Cardiac septum (tissue), 1 donor: ENCODE data around the gene KIF3A. TPM values are rescaled to one million over a fixed set of nuclear protein-coding genes. Genes with fewer than 3 reads are reported as not detected.

Experiments used
- DNase-seq: peaks from one replicate; pipeline ENCODE4 v3.0.0-alpha.2; 2020; ENCODE audit warnings: low spot score
- intact Hi-C: fragments of 100-400 bp; cut with DNase I; formaldehyde crosslinking; loops from one replicate; pipeline ENCODE4 v1.14.0; 2022
- total RNA-seq: library from RNA; stranded (reverse); fragmentation: NEBNext Ultra II Directional; extraction: Animal tissue kit (Norgen Biotek cat#: 25700); gene quantifications from one replicate; pipeline ENCODE4 v1.2.1, GENCODE V29; 2021
- donor health status: DM: no; HTN: no; CAD: no.

KIF3A gene
- total RNA-seq, 1 donor from 2014 or later = 10.9 TPM

DNA sequence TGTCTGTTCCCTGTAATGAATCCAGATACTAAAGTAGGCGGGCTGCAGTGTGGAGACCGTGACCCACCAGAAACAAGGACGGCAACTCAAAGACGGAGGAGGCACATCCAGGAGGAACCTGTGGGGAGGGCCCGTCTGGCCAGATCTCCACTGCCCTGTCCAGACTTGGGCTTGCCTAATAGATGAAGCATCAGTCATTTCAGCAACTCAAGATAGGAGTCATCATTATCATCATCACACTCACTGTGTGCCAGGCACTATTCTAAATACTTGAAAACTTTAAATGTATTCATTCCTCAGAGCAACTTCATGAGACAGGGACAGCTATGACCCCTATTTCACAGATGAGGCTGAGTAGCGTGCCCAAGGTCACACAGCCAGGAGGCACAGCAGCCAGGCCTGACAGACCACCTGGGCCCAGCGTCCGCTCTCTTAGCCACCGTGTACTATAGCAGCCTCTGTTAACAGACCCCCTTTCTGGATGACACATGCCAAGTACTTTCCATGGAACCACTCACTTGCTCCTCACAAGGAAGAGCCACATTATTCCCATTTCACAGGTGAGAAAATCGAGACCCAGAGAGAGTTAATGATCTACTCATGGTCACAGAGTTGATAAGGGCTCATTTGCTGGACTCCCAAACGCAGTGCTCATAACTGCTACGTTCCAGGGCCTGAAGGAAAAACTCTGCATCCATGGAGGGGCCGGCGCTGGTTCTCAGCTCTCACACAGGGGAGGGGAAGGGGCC is 68.5 kb downstream of the KIF3A start:
- DNase-seq = no peak
- intact Hi-C loops = no loop called here

- no peak for DNase-seq
- intact Hi-C loops = no loop called here
These were observed 69.3 kb downstream of the KIF3A start for GRCh38 chr5:132667761-132668705.

GRCh38 chr5:132667309-132667708 is 70.0 kb downstream of the KIF3A start:
- no peak for DNase-seq
- intact Hi-C loops = no loop called here

- intact Hi-C loops = no loop called here
- DNase-seq = no peak
These were observed 70.8 kb downstream of the KIF3A start for GRCh38 chr5:132666310-132667123.

DNA sequence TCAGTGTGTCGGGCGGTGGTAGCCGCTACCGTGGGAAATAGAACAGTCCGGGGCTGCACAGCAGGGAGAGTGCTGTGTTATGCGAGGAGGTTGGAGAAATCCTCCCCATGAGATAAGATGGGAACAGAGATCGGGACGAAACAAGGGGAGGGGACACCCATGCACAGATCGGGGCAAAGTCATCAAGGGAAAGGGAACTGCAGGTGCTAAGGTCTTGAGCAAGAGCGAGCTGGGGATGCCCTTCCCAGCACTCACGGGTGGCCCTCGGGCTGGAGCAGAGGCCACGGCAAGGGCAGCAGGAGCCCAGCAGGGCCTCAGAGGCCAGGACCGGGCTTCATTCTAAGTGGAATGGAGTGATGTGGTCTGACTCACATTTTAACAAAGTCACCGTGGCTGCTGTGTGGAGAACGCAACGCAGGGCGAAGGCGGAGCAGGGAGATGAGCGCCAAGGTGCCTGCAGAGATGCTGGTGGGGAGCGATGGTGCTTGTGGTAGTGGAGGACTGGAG is 71.7 kb downstream of the KIF3A start:
- no peak for DNase-seq
- intact Hi-C loops = no loop called here

GRCh38 chr5:132664696-132665209 is 72.6 kb downstream of the KIF3A start:
- intact Hi-C loops = no loop called here
- DNase-seq = no peak

DNA sequence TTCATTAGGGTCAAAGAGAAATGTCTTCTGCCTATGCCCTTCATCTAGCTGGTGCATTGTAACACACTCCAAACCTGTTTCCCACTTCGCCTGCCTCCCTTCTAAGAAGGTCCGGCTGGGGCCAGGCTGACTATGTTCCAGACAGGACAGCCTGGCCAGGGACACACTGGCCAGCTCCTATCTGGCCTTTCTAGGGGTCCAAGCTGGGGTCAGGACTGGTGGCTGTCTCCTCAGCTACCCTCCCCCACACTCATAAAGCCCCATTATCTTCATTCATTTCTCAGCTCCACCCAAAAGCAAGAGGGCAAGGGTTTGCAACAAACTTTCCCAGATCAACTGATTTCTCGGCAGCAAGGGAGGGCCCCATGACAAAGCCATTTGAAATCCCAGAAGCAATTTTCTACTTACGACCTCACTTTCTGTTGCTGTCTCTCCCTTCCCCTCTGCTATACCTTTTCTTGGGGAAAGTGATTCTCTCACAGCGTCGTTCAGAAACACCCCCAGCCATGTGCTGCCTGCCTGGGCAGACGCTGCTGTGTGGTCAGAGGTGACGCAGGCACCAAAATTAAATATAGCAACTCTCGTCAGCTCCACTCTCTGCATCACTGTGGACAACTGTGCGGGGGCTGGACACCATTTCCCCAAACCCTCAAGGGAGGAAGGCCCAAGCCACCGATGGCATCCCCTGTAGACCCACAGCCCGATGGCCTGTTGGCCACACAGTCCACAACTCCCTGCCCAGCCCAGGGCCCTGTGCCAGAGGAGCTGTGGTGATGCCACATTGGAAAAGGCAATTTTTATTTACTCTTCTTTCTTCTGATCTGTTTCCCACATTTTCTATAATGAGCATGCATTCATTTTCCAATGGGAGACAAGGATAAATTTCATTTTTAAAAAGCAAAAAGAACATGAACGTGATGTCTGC is 73.3 kb downstream of the KIF3A start:
- DNase-seq = no peak
- intact Hi-C loops = no loop called here

DNA sequence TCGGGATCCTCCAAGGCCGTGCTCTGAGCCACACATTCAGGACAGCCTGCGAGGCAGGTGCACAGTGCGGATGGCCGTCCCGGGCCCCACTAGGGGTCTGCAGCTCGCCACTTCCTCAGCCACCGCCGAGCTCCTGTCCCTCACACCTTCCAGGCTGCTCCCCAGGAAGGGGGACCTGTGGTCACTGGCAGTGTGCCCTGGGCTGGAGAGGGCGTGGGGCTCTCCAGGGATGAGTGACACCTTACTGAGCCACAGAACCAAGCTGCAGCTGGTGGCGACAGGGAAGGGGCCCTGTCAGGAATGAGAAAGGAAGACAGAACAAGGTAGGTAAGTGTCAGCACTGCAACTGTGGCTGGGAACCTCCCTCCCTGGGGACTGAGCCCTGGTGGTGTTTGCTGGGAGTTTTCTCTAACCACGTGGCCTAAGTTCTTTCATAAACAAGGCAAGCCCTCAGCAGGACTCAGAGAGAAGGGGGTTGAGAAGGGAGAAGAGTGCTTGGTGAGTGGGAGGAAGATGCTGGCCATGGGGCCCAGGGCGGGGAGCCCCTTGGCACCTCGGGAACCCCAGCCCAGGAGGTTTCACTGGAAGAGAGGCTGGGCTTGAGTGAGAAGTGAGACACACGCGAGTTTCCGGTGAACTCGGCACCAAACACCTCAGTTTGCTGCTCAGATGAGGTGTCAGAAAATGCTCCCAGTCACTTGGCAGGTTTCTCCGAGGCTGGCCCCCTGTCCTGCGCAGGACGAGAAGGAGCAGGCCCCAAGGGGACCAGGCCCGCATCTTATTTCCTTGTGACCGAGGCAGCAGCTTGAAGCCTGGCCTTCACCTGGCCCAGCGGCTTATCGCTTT is 74.2 kb downstream of the KIF3A start:
- DNase-seq = no peak
- intact Hi-C loops = no loop called here

DNA sequence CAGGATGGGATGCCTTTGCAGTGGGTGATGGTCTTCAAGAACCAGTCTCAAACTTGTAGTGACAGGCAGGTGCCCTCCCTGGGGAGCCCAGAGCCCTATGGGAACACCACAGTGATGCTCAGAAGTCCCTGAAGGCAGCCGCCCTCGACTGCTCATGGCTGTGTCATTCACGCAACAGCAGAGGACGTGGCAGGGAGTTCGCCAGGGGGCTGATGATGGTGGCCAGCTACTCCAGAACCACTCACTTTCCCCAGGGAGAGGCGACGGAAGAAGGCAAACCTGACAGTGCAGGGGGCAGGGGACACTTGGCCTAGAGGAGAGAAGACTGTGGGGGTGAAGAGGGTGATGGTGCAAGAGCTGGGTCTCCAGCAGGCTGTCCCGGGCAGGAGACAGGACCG is 75.3 kb downstream of the KIF3A start:
- intact Hi-C loops = no loop called here
- DNase-seq = no peak

DNA sequence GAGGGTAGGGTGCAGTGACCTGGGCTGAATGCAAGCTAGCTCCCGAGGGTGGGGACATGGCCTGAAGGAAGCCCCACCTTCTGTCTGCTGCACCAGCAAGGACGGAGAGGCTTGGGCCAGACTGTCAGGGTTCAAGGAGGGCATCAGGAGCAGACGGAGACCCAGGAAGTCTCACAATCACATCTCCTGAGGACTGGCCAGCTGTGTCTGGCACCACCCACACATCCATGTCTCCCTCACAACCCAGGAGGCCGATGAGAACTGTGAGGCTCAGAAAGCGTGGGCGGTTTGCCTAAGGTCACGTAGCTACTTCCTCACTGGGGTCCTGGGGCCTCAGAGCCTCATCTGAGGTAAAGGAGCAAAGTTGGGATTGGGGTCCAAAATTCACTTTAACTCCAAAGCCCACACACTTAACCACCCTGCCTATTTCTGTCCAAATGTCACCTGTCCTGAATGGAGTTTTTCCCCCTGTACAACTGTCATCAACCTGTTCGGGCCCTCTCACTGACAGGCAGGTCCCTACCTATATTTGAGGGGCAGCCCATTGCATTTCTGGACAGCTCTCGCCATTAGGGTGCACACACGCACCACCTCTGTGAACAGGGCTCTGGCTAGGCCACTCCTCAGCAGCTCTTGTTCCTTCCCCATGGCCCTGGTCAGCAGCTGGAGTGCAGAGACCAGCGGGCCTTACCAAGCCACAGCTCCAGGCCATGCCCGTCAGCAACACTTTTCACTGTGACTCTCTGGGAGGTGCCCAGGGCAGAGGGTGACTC is 75.9 kb downstream of the KIF3A start:
- DNase-seq = no peak
- intact Hi-C loops = no loop called here

GRCh38 chr5:132659598-132660493 is 77.5 kb downstream of the KIF3A start:
- intact Hi-C loops = no loop called here
- DNase-seq = no peak

DNA sequence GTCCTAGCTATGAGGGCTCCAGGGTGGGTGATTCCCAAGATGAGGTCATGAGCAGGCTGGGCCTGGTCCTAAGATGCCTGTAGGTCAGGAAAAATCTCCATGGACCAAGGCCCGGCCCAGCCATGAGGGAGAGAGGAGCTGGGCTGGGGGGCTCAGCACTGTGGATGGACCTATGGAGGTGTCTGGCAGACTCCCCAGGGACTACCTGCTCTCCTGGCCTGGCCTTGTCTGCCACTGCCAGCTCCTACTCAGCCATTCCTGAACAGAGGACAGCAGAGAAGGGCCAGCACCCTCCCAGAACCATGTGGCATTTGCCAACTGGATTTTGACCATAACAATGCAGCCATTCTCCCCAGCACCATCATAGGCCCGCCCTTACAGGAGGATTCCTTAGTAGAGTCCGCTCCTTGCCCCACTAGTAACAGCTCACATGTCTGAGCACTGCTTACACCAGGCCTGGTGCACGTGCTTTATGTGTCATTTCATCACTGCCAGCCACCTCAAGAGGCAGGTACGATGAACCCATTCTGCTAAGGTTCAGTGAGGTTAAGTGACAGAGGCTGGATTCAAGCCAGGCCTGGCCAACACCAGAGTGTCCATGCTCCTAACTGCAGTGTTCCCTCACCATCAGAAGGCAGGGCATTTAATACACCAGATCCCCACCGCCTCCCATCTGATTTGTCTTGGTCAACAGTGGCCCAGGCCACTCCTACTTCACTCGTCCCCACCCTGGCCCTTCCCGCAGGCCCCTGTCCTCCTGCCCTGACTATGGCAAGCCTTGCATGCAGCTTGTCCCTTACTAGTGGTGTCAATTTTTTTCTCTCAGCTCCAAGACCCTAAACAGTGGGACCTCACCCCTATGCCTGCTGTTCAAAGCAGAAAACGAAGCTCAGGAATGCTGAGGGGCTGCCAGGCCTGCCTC is 78.7 kb downstream of the KIF3A start:
- no peak for DNase-seq

GRCh38 chr5:132657676-132658380 is 79.5 kb downstream of the KIF3A start, which contains the start of gene IL13:
IL13 (plus strand) TSS chr5:132658173; CDS start chr5:132658187, 14 bp downstream.
- intact Hi-C loops = no loop called here
- no peak for DNase-seq

More for the DNA sequence above, 78.7 kb downstream of the KIF3A start:
- intact Hi-C loops = no loop called here

DNA sequence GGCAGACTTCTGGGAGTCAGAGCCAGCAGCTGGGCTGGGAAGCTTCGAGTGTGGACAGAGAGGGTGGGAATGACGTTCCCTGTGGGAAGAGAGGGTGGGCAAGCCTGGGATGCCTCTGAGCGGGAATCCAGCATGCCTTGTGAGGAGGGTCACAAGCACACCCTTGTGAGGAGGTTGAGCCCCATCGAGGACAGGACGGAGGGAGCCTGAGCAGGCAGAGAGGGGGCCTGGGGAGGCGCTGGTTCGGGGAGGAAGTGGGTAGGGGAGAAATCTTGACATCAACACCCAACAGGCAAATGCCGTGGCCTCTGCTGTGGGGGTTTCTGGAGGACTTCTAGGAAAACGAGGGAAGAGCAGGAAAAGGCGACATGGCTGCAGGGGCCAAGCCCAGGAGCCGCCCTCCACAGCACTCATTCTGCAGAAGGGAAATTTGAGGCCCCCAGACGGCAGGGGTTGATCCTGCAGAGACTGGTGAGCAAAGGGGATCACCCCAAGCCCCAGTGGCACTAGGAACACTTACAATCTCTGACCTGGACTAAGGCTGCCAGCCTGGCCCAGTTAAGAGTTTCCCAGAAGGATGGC is 80.5 kb downstream of the KIF3A start:
- DNase-seq = no peak
- intact Hi-C loops = no loop called here
